ENCODE results near the gene PRKN.
A peak's percentile ranks its signal among the peaks of the same experiment; 100 is the strongest.

PRKN gene

DNA sequence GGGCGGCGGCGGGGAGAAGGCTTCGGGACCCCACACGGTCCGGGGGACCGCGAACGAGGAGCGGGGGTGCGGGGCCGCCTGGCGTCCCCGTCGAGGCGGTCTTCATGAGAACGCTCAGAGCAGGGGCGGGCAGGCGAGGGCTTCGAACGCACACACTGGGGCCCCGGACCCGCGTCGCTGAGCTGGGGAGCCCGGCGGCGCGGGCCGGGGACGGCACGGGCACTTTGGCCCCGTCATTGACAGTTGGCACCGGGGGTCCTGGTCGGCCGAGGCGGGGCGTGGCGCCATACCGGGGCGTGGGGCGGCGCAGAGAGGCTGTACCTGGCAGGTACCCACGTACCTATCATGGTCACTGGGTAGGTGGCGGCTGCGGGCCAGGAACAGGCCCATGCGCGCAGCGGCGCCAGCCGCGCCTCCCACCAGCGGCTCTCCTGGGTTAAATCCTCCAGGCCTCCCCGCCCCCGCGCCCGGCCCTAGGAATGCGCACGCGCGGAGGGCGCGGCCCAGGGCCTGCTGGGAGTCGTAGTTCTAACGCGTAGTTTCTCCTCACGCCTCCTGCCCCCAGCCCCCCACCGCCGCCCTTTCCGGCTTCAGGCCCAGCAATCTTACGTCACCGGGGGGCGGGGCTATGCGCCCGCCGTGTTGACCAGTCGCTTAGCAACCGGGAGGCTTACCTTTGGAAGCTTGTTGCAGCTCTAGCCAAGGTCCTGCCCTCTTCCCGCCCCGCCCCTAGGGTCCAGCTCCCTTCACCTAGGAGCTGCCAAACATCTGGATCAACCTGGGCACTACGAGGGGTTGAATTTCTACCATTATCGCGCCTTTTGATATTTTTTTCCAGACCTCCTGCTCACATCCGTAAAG is at the start of gene PRKN, which contains the start of gene PACRG:
Gene PRKN, minus strand, starts transcription at position 445 of the 861 bp plus-strand sequence.
Gene PACRG, plus strand, starts transcription at position 653 of the 861 bp plus-strand sequence.
- peaks cover 8% of the 10 kb centered on the region; the same call in 1 of the 2 replicates for H3K4me1 ChIP-seq (ENCODE audit: insufficient read depth, low read length)
- H3K9ac ChIP-seq (ENCODE audit: low read depth, low read length) = peak within 1 kb of the TSS; percentile 83
- no peaks in the 10 kb centered on the region for H3K9me3 ChIP-seq (ENCODE audit: control insufficient read depth, insufficient read depth, low read length)
- H3K36me3 ChIP-seq (ENCODE audit: insufficient read depth, low read length) = no peaks in the 10 kb centered on the region

DNA sequence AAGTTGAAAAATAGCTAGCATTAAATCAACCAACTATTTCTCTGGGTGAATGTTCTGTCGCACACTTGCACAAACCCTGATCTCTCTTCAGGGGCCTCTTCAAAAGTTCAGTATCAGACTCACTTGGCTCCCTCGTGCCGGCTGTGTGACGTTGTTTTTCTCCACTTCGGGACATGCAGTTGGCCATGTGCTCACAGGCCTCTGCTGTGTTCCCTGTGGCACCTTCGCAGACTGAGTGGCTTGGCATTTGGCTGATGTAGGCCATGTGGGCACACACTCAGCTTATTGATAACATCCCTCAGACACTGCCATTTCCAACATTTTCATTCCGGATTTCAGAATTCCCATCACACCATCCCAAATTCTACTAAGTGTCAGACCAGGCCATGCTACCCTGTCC is 49.5 kb upstream of the PRKN start:
- Histone ChIP-seq H3K9ac (ENCODE audit: low read depth, low read length) (no peak overlapping the region), H3K9me3 (ENCODE audit: control insufficient read depth, insufficient read depth, low read length) (no peaks in the 10 kb centered on the region), H3K36me3 (ENCODE audit: insufficient read depth, low read length) (no peaks in the 10 kb centered on the region), H3K4me1 (ENCODE audit: insufficient read depth, low read length) (no peaks in the 10 kb centered on the region)

DNA sequence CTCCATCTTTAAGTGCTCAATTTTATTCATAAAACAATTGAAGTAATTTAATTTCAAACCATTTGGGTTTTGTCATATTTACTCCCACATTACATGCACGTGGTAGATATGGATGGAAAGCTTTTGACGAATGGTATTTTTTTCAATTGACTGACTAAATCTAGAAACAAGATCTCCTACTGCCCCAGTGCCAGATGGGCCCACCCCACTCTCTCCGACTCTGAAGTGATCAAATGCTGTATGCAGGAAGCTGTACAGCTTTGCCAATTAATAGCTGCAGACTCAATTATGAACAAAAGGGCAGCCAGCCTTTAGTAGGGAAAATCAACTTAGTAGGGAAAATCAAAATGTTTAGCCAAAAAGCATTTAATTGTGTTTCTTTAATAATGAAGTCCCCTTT is 46.4 kb upstream of the PRKN start:
- Histone ChIP-seq H3K36me3 (ENCODE audit: insufficient read depth, low read length) (no peaks in the 10 kb centered on the region), H3K9me3 (ENCODE audit: control insufficient read depth, insufficient read depth, low read length) (no peaks in the 10 kb centered on the region), H3K4me1 (ENCODE audit: insufficient read depth, low read length) (no peaks in the 10 kb centered on the region), H3K9ac (ENCODE audit: low read depth, low read length) (no peak overlapping the region)

DNA sequence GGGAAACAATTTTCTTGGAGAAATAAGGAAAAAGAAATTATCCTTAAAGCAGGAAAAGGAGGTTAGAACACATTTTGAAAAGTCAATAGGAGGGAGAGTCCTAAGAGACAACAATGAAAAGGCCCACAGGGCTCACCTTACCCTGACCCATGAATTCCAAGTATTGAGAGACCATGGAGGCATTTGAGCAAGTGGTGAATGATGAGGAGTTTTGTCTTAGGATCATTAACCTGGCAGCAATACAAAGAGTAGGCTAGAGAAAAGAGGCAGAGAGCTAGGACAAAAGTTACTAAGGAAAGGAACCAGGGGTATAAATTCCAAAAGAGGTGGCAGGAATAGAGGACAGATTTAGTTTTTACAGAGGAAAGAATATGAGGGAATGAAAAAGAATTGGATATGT is 44.9 kb upstream of the PRKN start:
- Histone ChIP-seq H3K4me1 (ENCODE audit: insufficient read depth, low read length) (no peaks in the 10 kb centered on the region), H3K9ac (ENCODE audit: low read depth, low read length) (no peak overlapping the region), H3K36me3 (ENCODE audit: insufficient read depth, low read length) (no peaks in the 10 kb centered on the region), H3K9me3 (ENCODE audit: control insufficient read depth, insufficient read depth, low read length) (no peaks in the 10 kb centered on the region)

DNA sequence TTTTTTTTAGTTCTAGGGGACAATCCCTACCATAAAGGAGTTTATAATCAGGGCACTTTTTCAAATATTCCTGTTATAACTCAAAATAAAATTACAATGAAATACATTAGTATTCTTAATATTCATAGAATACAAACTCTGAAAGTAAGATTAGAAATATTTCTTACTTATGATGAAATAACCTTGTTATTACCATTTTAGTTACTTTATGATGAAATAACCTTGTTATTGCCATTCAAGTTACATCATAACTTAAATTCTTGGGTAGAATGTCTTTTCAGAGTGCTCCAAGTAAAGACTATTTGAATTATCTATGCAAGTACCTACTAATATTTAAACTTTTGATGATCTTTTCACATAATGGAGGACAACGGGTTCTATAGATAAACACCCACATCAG is 43.4 kb upstream of the PRKN start:
- Histone ChIP-seq H3K36me3 (ENCODE audit: insufficient read depth, low read length) (no peaks in the 10 kb centered on the region), H3K9me3 (ENCODE audit: control insufficient read depth, insufficient read depth, low read length) (no peaks in the 10 kb centered on the region), H3K4me1 (ENCODE audit: insufficient read depth, low read length) (no peaks in the 10 kb centered on the region), H3K9ac (ENCODE audit: low read depth, low read length) (no peak overlapping the region)

DNA sequence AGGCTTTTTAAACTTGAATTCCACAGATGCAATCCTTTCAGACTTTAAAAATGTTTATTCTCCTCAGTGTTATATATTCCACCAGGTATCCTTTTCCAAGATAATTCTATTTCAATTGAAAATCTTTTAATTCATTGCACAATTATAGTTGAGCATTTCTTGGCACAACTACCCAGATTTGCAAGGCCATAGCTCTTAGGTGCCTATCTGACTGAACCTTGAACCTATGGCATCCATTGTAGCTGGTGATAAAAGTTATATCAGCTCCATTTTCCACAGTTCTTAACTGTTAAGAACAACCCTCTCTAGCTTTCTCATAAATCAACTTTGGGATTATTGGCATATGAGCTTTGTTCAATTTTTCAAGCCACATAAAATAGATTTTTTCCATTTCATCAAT is 42.6 kb upstream of the PRKN start:
- no peaks in the 10 kb centered on the region for H3K36me3 ChIP-seq (ENCODE audit: insufficient read depth, low read length)
- no peaks in the 10 kb centered on the region for H3K9me3 ChIP-seq (ENCODE audit: control insufficient read depth, insufficient read depth, low read length)
- H3K4me1 ChIP-seq (ENCODE audit: insufficient read depth, low read length) = no peaks in the 10 kb centered on the region
- H3K9ac ChIP-seq (ENCODE audit: low read depth, low read length) = no peak overlapping the region

DNA sequence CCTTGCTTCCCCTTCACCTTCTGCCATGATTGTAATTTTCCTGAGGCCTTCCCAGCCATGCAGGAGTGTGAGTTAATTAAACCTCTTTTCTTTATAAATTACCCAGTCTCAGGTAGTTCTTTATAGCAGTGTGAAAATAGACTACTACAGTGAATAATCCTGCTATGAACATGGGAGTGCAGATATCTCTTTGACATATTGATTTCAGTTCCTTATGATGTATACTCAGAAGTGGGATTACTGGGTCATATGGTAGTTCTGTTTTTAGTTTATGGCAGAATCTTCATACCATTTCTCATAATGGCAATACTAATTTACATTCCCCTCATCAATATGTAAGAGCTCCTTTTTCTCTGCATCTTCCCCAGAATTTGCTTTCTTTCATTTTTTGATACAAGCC is 26.2 kb upstream of the PRKN start:
- H3K4me1 ChIP-seq (ENCODE audit: insufficient read depth, low read length) = no peaks in the 10 kb centered on the region
- no peaks in the 10 kb centered on the region for H3K36me3 ChIP-seq (ENCODE audit: insufficient read depth, low read length)
- no peak overlapping the region for H3K9ac ChIP-seq (ENCODE audit: low read depth, low read length)
- no peaks in the 10 kb centered on the region for H3K9me3 ChIP-seq (ENCODE audit: control insufficient read depth, insufficient read depth, low read length)

DNA sequence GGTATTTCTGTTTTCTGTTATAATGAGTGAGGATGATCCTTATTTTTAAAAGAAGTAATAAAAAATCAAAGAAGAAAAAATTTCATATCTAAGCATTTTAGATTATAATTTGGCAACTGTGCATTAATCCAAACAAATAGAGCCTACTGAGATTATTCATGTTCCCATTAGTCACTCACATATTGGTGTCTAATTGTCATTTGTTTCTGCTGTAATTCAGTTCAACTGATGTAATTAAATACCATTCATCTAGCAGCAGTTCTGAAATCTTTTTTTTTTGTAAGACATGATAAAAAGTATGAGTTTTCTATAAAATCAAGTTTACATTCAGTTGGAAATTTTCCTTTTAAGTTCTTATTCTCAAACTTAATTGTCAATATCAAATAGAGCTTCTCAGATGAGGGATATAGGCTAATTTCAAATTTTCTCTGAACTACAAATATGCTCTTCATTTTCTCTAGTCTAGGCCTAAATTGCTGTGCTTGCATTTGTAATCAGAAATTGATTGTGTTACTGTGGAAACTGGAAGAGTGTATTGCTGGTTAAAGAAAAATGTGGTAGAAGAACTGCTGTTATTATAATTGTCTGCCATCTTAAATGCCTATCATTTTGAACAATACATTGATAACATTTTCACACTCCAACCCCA is 23.8 kb upstream of the PRKN start:
- no peaks in the 10 kb centered on the region for H3K36me3 ChIP-seq (ENCODE audit: insufficient read depth, low read length)
- H3K9me3 ChIP-seq (ENCODE audit: control insufficient read depth, insufficient read depth, low read length) = no peaks in the 10 kb centered on the region
- H3K4me1 ChIP-seq (ENCODE audit: insufficient read depth, low read length) = no peaks in the 10 kb centered on the region
- no peak overlapping the region for H3K9ac ChIP-seq (ENCODE audit: low read depth, low read length)

DNA sequence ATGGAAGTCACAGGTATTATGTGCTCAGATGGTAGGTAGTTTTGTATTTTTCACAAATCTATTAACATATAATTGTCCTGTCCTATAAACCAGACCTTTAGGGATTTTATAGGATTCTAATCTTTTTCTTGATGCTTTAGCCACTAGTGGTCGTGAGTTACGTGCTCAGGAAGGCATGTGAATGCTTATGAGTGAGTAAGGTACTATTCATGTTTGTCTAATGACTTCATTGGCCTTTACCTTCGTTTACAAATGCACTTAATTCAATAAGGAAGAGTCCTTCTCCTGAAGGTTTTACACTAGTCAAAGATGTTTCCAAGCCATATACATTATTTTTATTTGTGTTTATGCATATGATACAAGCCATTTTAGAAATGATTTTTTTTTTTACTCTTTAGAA is 23.2 kb upstream of the PRKN start:
- H3K9me3 ChIP-seq (ENCODE audit: control insufficient read depth, insufficient read depth, low read length) = no peaks in the 10 kb centered on the region
- H3K9ac ChIP-seq (ENCODE audit: low read depth, low read length) = no peak overlapping the region
- H3K4me1 ChIP-seq (ENCODE audit: insufficient read depth, low read length) = no peaks in the 10 kb centered on the region
- no peaks in the 10 kb centered on the region for H3K36me3 ChIP-seq (ENCODE audit: insufficient read depth, low read length)

DNA sequence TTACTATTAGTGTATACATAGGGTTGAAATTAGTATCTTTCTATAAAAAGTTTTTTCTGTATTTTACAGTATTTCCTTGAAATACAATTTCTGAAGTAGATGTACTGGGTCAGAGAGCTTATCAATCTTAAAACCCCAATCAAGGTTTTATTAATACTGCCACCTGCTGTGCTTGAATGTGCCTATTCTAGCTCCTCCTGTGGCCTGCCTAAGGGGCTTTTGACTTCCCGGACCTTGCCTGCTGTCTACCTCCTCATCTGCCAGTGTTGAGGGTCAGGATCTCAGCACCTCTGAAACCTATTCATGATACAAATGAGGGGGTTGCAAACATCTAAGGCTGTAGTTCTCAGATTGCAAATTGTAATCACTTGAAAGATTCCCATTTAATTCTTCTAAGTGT is 9.4 kb upstream of the PRKN start:
- Histone ChIP-seq H3K9ac (ENCODE audit: low read depth, low read length) (no peak overlapping the region), H3K36me3 (ENCODE audit: insufficient read depth, low read length) (no peaks in the 10 kb centered on the region), H3K4me1 (ENCODE audit: insufficient read depth, low read length) (no peaks in the 10 kb centered on the region), H3K9me3 (ENCODE audit: control insufficient read depth, insufficient read depth, low read length) (no peaks in the 10 kb centered on the region)

DNA sequence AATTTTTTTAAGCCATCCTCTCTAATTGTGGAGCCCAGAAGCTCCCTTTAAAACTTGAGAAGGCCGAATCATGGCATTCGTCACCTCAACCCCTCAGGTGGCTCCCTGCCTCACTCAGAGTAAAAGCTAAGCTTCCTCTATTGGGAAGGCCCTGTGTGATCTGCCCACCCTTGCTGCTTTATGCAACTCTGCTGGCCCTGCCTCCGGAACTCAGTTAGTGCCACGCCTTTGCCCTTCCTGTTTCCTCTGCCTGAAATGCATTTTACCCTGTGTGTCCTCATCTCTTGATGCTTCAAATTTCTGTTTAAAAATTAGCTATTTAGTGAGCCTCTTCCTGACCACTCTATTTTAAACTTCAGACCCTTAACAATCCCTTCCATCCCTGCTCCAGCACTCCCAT is 5.9 kb upstream of the PRKN start:
- Histone ChIP-seq H3K9me3 (ENCODE audit: control insufficient read depth, insufficient read depth, low read length) (no peaks in the 10 kb centered on the region), H3K4me1 (ENCODE audit: insufficient read depth, low read length) (no peaks in the 10 kb centered on the region), H3K9ac (ENCODE audit: low read depth, low read length) (no peak overlapping the region), H3K36me3 (ENCODE audit: insufficient read depth, low read length) (no peaks in the 10 kb centered on the region)

DNA sequence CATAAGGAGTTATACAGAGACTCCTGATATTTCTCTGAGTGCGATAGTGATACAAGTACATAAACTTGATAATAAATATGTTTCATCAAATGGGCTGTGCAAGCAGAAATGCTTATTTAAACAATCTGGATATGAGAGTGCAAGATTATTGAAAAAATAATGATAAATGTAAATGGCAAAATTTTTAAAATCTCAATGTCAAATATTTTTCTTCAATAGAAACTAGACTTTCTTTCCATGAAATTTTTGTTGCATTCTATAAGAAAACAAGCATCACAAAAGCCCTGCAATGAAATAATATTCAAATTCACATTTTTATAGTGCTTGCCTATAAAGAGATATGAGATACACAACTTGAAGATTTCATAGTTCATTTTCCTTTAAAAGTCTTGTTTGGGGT is 2.9 kb upstream of the PRKN start:
- Histone ChIP-seq H3K4me1 (ENCODE audit: insufficient read depth, low read length) (peaks cover 4% of the 10 kb centered on the region; the same call in 1 of the 2 replicates), H3K36me3 (ENCODE audit: insufficient read depth, low read length) (no peaks in the 10 kb centered on the region), H3K9me3 (ENCODE audit: control insufficient read depth, insufficient read depth, low read length) (no peaks in the 10 kb centered on the region), H3K9ac (ENCODE audit: low read depth, low read length) (no peak overlapping the region)

DNA sequence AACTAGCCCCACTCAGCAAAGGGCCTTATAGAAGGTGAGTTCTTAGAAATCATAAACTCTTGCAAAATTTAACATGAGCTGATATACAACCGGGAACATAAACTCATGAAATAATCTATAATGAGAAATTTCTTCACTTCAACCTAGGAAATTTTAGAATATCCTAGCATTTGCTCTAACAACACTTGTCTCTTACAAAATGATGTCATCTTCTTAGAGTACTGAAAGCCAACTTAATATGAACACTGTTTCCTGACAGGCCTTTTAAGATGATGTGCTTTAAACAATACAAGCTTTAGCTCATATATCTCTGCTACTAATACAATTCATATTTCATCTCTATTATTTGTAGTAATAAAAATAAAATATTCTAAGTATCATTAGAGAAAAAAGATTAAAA is 1.1 kb upstream of the PRKN start:
- no peaks in the 10 kb centered on the region for H3K36me3 ChIP-seq (ENCODE audit: insufficient read depth, low read length)
- peaks cover 4% of the 10 kb centered on the region; the same call in 1 of the 2 replicates for H3K4me1 ChIP-seq (ENCODE audit: insufficient read depth, low read length)
- no peak overlapping the region for H3K9ac ChIP-seq (ENCODE audit: low read depth, low read length)
- no peaks in the 10 kb centered on the region for H3K9me3 ChIP-seq (ENCODE audit: control insufficient read depth, insufficient read depth, low read length)

DNA sequence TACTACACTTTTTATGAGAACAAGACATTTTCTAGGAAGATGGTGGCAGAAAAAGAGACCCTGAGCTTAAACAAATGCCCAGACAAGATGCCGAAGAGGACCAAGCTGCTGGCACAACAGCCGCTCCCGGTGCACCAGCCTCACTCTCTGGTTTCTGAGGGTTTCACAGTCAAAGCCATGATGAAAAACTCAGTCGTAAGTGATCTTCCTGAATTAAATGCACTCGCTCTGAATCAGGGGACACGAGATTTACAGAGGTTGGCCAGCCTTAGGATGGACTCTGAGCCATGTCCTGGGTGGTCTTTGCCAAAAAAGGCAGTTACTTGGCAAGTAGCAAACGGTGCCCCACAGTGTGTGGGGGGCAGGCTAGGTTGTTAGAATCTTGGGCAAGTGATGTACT is 631 bp upstream of the PRKN start:
- peaks cover 6% of the 10 kb centered on the region; the same call in 1 of the 2 replicates for H3K4me1 ChIP-seq (ENCODE audit: insufficient read depth, low read length)
- H3K9ac ChIP-seq (ENCODE audit: low read depth, low read length) = peak overlapping the region; percentile 20; the same call in 1 of the 2 replicates
- H3K36me3 ChIP-seq (ENCODE audit: insufficient read depth, low read length) = no peaks in the 10 kb centered on the region
- H3K9me3 ChIP-seq (ENCODE audit: control insufficient read depth, insufficient read depth, low read length) = no peaks in the 10 kb centered on the region

DNA sequence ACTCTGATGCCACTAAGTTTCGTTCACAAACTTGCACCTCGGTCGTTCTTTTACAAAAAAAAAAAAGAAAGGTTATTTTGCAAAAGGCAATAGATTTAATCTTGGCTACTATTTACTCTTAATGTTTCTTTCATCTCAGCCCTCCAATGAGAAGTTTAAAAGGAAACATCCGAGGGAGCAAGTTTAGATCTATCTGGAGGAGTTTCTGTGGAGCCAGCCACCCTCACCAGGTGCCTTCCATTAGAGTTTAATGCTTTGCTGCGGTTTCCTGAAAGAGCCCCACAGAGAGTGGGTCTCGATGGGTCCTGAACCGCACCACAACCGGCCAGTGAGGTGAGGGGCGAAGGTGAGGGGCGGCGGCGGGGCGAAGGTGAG is 632 bp downstream of the PRKN start:
- peaks cover 8% of the 10 kb centered on the region; the same call in 1 of the 2 replicates for H3K4me1 ChIP-seq (ENCODE audit: insufficient read depth, low read length)
- H3K9me3 ChIP-seq (ENCODE audit: control insufficient read depth, insufficient read depth, low read length) = no peaks in the 10 kb centered on the region
- H3K9ac ChIP-seq (ENCODE audit: low read depth, low read length) = peak overlapping the region; percentile 83; the same call in 1 of the 2 replicates
- no peaks in the 10 kb centered on the region for H3K36me3 ChIP-seq (ENCODE audit: insufficient read depth, low read length)
